IPS-15b (cell line): Measurements from ENCODE around the gene PTPRT.

ENCODE experiments used
- H3K27me3 ChIP-seq: one replicate; pipeline ENCODE4 v1.6.1; 2013; ENCODE audit warnings: low read length; ENCODE audit not compliant: control insufficient read depth, insufficient read depth
- H3K36me3 ChIP-seq: one replicate; pipeline ENCODE4 v1.6.1; 2013; ENCODE audit warnings: low read length; ENCODE audit not compliant: control insufficient read depth, insufficient read depth
- H3K4me1 ChIP-seq: one replicate; pipeline ENCODE4 v1.6.1; 2013; ENCODE audit warnings: mild to moderate bottlenecking, low read length; ENCODE audit not compliant: control insufficient read depth, insufficient read depth
- H3K4me3 ChIP-seq: one replicate; pipeline ENCODE4 v1.5.1; 2013; ENCODE audit warnings: low read depth, low read length
- H3K9ac ChIP-seq: one replicate; pipeline ENCODE4 v1.6.1; 2013; ENCODE audit warnings: low read depth, mild to moderate bottlenecking, low read length
- H3K9me3 ChIP-seq: one replicate; pipeline ENCODE4 v1.6.1; 2013; ENCODE audit warnings: mild to moderate bottlenecking, low read length; ENCODE audit not compliant: control insufficient read depth, insufficient read depth

Gene PTPRT

GRCh38 chr20:43198607-43199006 lies 8.9 kb upstream of the PTPRT start:
- Histone ChIP-seq H3K36me3 (no peaks in the 10 kb centered on the region), H3K4me3 (no peak overlapping the region), H3K9ac (no peak overlapping the region), H3K27me3 (peaks cover 23% of the 10 kb centered on the region), H3K9me3 (no peaks in the 10 kb centered on the region), H3K4me1 (no peaks in the 10 kb centered on the region)

- Histone ChIP-seq H3K4me3 (no peak overlapping the region), H3K9ac (no peak overlapping the region), H3K4me1 (no peaks in the 10 kb centered on the region), H3K9me3 (no peaks in the 10 kb centered on the region), H3K27me3 (peaks cover 43% of the 10 kb centered on the region), H3K36me3 (no peaks in the 10 kb centered on the region)
Observed at GRCh38 chr20:43196243-43196642, 6.5 kb upstream of the PTPRT start.

- peaks cover 58% of the 10 kb centered on the region for H3K27me3 ChIP-seq
Observed at GRCh38 chr20:43194137-43194536, 4.4 kb upstream of the PTPRT start.

GRCh38 chr20:43193443-43193842 lies 3.7 kb upstream of the PTPRT start:
- Histone ChIP-seq H3K27me3 (peaks cover 64% of the 10 kb centered on the region), H3K36me3 (no peaks in the 10 kb centered on the region), H3K9me3 (no peaks in the 10 kb centered on the region), H3K4me3 (no peak overlapping the region), H3K9ac (no peak overlapping the region), H3K4me1 (no peaks in the 10 kb centered on the region)

More at GRCh38 chr20:43194137-43194536, 4.4 kb upstream of the PTPRT start:
- H3K4me3 ChIP-seq: no peak overlapping the region
- no peaks in the 10 kb centered on the region for H3K4me1 ChIP-seq
- no peak overlapping the region for H3K9ac ChIP-seq
- no peaks in the 10 kb centered on the region for H3K9me3 ChIP-seq
- no peaks in the 10 kb centered on the region for H3K36me3 ChIP-seq

- Histone ChIP-seq H3K4me1 (peaks cover 3% of the 10 kb centered on the region), H3K36me3 (no peaks in the 10 kb centered on the region), H3K9ac (no peak overlapping the region), H3K4me3 (no peak overlapping the region), H3K27me3 (peaks cover 59% of the 10 kb centered on the region), H3K9me3 (no peaks in the 10 kb centered on the region)
Observed at GRCh38 chr20:43191946-43192863, 2.5 kb upstream of the PTPRT start.

GRCh38 chr20:43191143-43191542 lies 1.4 kb upstream of the PTPRT start:
- H3K27me3 ChIP-seq: peaks cover 54% of the 10 kb centered on the region
- no peaks in the 10 kb centered on the region for H3K9me3 ChIP-seq
- no peak overlapping the region for H3K9ac ChIP-seq
- no peak overlapping the region for H3K4me3 ChIP-seq
- no peaks in the 10 kb centered on the region for H3K36me3 ChIP-seq
- peaks cover 3% of the 10 kb centered on the region for H3K4me1 ChIP-seq

- peaks cover 51% of the 10 kb centered on the region for H3K27me3 ChIP-seq
- H3K9ac ChIP-seq: no peak overlapping the region
- no peaks in the 10 kb centered on the region for H3K36me3 ChIP-seq
- peak overlapping the region; percentile 58 for H3K4me3 ChIP-seq
- H3K9me3 ChIP-seq: no peaks in the 10 kb centered on the region
- peaks cover 3% of the 10 kb centered on the region for H3K4me1 ChIP-seq
Observed at GRCh38 chr20:43190332-43190953, 737 bp upstream of the PTPRT start.

GRCh38 chr20:43188861-43189553 lies 699 bp downstream of the PTPRT start:
- Histone ChIP-seq H3K9me3 (no peaks in the 10 kb centered on the region), H3K4me3 (peak overlapping the region; percentile 52), H3K9ac (no peak overlapping the region), H3K36me3 (no peaks in the 10 kb centered on the region), H3K4me1 (peaks cover 3% of the 10 kb centered on the region), H3K27me3 (peaks cover 48% of the 10 kb centered on the region)

GRCh38 chr20:43188234-43188653 lies 1.5 kb downstream of the PTPRT start:
- no peaks in the 10 kb centered on the region for H3K9me3 ChIP-seq
- no peak overlapping the region for H3K9ac ChIP-seq
- H3K27me3 ChIP-seq: peaks cover 47% of the 10 kb centered on the region
- peak overlapping the region; percentile 64 for H3K4me3 ChIP-seq
- no peaks in the 10 kb centered on the region for H3K36me3 ChIP-seq
- peaks cover 3% of the 10 kb centered on the region for H3K4me1 ChIP-seq

GRCh38 chr20:43187476-43188233 lies 2.1 kb downstream of the PTPRT start:
- no peak overlapping the region for H3K9ac ChIP-seq
- peaks cover 41% of the 10 kb centered on the region for H3K27me3 ChIP-seq
- peak overlapping the region; percentile 64 for H3K4me3 ChIP-seq

GRCh38 chr20:43186312-43186711 lies 3.4 kb downstream of the PTPRT start:
- Histone ChIP-seq H3K27me3 (peaks cover 28% of the 10 kb centered on the region), H3K4me1 (peaks cover 3% of the 10 kb centered on the region), H3K9me3 (no peaks in the 10 kb centered on the region), H3K4me3 (no peak overlapping the region), H3K36me3 (no peaks in the 10 kb centered on the region), H3K9ac (no peak overlapping the region)

More at GRCh38 chr20:43187476-43188233, 2.1 kb downstream of the PTPRT start:
- peaks cover 3% of the 10 kb centered on the region for H3K4me1 ChIP-seq
- no peaks in the 10 kb centered on the region for H3K9me3 ChIP-seq
- no peaks in the 10 kb centered on the region for H3K36me3 ChIP-seq
